GM12878 (cell line): Measurements from ENCODE around the gene CA7.

Experiments used
- CHD2 ChIP-seq: IDR thresholded peaks from 2 replicates; pipeline ENCODE4 v1.6.1; 2011; ENCODE audit warnings: low read depth, low read length, improper control_type of control experiment, borderline replicate concordance
- GABPA ChIP-seq: IDR thresholded peaks from 2 replicates; pipeline ENCODE4 v1.6.1; 2014; ENCODE audit warnings: antibody characterized with exemption, low read depth, mild to moderate bottlenecking, inconsistent platforms
- HCFC1 ChIP-seq: fragments of 150-350 bp; IDR thresholded peaks from 2 replicates; pipeline ENCODE4 v1.6.1; 2014; ENCODE audit warnings: low read length
- MYC ChIP-seq: IDR thresholded peaks from 2 replicates; pipeline ENCODE4 v1.6.1; 2011; ENCODE audit warnings: mild to moderate bottlenecking, low read length, moderate library complexity, inconsistent platforms; ENCODE audit not compliant: insufficient read depth, insufficient replicate concordance, insufficient read length, severe bottlenecking
- POLR2A ChIP-seq: IDR thresholded peaks from 2 replicates; pipeline ENCODE4 v1.6.1; 2011; ENCODE audit warnings: low read depth, mild to moderate bottlenecking, low read length
- POLR2AphosphoS5 ChIP-seq: IDR thresholded peaks from 2 replicates; pipeline ENCODE4 v1.6.1; 2011; ENCODE audit warnings: mild to moderate bottlenecking, low read length, inconsistent platforms
- RFX5 ChIP-seq: IDR thresholded peaks from 2 replicates; pipeline ENCODE4 v1.6.1; 2011; ENCODE audit warnings: low read depth, low read length, improper control_type of control experiment
- TCF7 ChIP-seq: IDR thresholded peaks from 2 replicates; pipeline ENCODE4 v1.6.1; 2014; ENCODE audit warnings: antibody characterized with exemption, borderline replicate concordance
- ZNF384 ChIP-seq: IDR thresholded peaks from 2 replicates; pipeline ENCODE4 v1.6.1; 2012; ENCODE audit warnings: low read depth, mild to moderate bottlenecking, low read length, improper control_type of control experiment, borderline replicate concordance
- TF ChIP-seq, protein P1 (sequence below), 3 experiments: IDR thresholded peaks in 2 of 3; conservative IDR thresholded peaks in 1 of 3; 2 replicates each; pipeline ENCODE4 v1.5.1; 2011; ENCODE audit warnings: low read depth in 3 of 3, low read length in 3 of 3, mild to moderate bottlenecking in 3 of 3, control low read depth in 2 of 3, moderate library complexity in 2 of 3, inconsistent platforms in 1 of 3, mixed read lengths in 1 of 3; ENCODE audit not compliant: control insufficient read depth in 2 of 3, insufficient read depth in 1 of 3; ENCODE audit errors: extremely low read depth in 1 of 3
- TF ChIP-seq, protein P2 (sequence below): fragments of 450-650 bp; formaldehyde crosslinking; IDR thresholded peaks from 2 replicates; pipeline ENCODE4 v1.4.0; 2020; ENCODE audit warnings: mild to moderate bottlenecking, moderate library complexity

GRCh38 chr16:66853261-66854139 is 9.3 kb downstream of the CA7 start:
- TF ChIP-seq, protein P1, sequence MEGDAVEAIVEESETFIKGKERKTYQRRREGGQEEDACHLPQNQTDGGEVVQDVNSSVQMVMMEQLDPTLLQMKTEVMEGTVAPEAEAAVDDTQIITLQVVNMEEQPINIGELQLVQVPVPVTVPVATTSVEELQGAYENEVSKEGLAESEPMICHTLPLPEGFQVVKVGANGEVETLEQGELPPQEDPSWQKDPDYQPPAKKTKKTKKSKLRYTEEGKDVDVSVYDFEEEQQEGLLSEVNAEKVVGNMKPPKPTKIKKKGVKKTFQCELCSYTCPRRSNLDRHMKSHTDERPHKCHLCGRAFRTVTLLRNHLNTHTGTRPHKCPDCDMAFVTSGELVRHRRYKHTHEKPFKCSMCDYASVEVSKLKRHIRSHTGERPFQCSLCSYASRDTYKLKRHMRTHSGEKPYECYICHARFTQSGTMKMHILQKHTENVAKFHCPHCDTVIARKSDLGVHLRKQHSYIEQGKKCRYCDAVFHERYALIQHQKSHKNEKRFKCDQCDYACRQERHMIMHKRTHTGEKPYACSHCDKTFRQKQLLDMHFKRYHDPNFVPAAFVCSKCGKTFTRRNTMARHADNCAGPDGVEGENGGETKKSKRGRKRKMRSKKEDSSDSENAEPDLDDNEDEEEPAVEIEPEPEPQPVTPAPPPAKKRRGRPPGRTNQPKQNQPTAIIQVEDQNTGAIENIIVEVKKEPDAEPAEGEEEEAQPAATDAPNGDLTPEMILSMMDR (IDR thresholded peaks at IDR 0.05 in 2 of 3, conservative IDR thresholded peaks at IDR 0.05 in 1 of 3; ENCODE audit: control insufficient read depth in 2 of 3, extremely low read depth in 1 of 3, insufficient read depth in 1 of 3, low read depth in 3 of 3, low read length in 3 of 3): no peak
- no peak for TF ChIP-seq GABPA
- TF ChIP-seq TCF7: no peak
- TF ChIP-seq CHD2: no peak
- TF ChIP-seq RFX5: no peak
- no peak for TF ChIP-seq ZNF384
- no peak for TF ChIP-seq HCFC1
- TF ChIP-seq, protein P2, sequence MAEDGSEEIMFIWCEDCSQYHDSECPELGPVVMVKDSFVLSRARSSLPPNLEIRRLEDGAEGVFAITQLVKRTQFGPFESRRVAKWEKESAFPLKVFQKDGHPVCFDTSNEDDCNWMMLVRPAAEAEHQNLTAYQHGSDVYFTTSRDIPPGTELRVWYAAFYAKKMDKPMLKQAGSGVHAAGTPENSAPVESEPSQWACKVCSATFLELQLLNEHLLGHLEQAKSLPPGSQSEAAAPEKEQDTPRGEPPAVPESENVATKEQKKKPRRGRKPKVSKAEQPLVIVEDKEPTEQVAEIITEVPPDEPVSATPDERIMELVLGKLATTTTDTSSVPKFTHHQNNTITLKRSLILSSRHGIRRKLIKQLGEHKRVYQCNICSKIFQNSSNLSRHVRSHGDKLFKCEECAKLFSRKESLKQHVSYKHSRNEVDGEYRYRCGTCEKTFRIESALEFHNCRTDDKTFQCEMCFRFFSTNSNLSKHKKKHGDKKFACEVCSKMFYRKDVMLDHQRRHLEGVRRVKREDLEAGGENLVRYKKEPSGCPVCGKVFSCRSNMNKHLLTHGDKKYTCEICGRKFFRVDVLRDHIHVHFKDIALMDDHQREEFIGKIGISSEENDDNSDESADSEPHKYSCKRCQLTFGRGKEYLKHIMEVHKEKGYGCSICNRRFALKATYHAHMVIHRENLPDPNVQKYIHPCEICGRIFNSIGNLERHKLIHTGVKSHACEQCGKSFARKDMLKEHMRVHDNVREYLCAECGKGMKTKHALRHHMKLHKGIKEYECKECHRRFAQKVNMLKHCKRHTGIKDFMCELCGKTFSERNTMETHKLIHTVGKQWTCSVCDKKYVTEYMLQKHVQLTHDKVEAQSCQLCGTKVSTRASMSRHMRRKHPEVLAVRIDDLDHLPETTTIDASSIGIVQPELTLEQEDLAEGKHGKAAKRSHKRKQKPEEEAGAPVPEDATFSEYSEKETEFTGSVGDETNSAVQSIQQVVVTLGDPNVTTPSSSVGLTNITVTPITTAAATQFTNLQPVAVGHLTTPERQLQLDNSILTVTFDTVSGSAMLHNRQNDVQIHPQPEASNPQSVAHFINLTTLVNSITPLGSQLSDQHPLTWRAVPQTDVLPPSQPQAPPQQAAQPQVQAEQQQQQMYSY (CRISPR knock-in tag): no peak
- no peak for TF ChIP-seq POLR2AphosphoS5
- TF ChIP-seq POLR2A: no peak
- TF ChIP-seq MYC: no peak
